ENCODE data around the gene GPR153. TPM values are rescaled to one million over a fixed set of nuclear protein-coding genes. Genes with fewer than 3 reads are reported as not detected.
A peak's percentile ranks its signal among the peaks of the same experiment; 100 is the strongest.

Gene GPR153
- total and polyA plus RNA-seq, 9 donors: 9.8 to 22.1 (median 17.0) TPM

DNA sequence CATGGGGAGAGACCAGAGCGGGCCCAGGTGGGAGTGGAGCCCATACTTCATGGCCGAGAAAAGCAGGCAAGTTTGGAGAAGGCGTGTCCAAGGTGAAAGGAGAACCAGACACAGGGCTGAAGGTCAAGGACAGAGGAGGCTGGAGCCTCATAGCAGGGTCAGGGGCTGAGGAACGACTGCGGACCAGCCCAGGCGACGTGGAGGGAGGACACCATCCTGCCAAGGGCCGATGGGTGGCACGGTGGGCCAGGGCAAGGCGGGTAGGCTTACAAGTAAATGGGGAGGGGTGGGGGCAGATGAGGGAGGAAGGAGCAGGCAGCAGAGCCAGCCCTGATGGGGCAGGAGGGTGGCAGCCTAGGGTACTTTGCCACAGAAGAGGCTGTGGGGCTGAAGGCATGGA, 18.2 kb upstream of the GPR153 start:
- WGBS (ENCODE audit: insufficient coverage): 86% methylated on average over 10 of the region's 10 CpGs
- H3K4me3 ChIP-seq (ENCODE audit: low read length): no peak overlapping the region
- no peaks in the 10 kb centered on the region for H3K9me3 ChIP-seq (replicated peaks; ENCODE audit: control insufficient read depth, low read depth, low read length)
- no peak for DNase-seq
- no peaks in the 10 kb centered on the region for H3K27me3 ChIP-seq (ENCODE audit: control insufficient read depth, insufficient read depth, low read length)
- no peak overlapping the region for H3K27ac ChIP-seq (ENCODE audit: low read length)
- H3K36me3 ChIP-seq (ENCODE audit: control insufficient read depth, insufficient read depth, low read length): no peaks in the 10 kb centered on the region
- peaks cover 59% of the 10 kb centered on the region for H3K4me1 ChIP-seq (ENCODE audit: control insufficient read depth, insufficient read depth, low read length)

DNA sequence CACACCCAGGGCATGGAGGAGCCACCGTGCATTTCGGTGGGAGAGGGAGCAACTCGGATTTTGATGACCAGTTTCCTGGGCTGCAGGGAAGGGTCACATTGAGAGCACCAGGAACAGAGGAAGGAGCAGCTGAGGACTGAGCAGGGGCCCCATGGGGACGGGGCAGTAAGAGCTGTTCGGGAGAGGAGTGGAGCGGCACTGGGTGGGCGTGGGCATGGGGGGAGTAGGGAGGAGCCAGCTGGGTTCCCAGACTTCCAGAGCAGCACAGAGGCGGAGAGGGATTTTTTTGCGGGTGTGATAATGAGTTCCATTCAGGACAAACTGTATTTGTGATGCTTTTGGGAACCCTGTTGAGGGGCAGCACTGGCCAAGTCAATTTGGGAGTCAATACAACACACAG, 17.4 kb upstream of the GPR153 start:
- no peak overlapping the region for H3K4me3 ChIP-seq (ENCODE audit: low read length)
- peaks cover 65% of the 10 kb centered on the region for H3K4me1 ChIP-seq (ENCODE audit: control insufficient read depth, insufficient read depth, low read length)
- H3K27me3 ChIP-seq (ENCODE audit: control insufficient read depth, insufficient read depth, low read length): no peaks in the 10 kb centered on the region
- H3K27ac ChIP-seq (ENCODE audit: low read length): no peak overlapping the region
- no peaks in the 10 kb centered on the region for H3K9me3 ChIP-seq (replicated peaks; ENCODE audit: control insufficient read depth, low read depth, low read length)
- no peaks in the 10 kb centered on the region for H3K36me3 ChIP-seq (ENCODE audit: control insufficient read depth, insufficient read depth, low read length)
- no peak for DNase-seq
- 46% methylated on average over 8 of the region's 9 CpGs for WGBS (ENCODE audit: insufficient coverage)

DNA sequence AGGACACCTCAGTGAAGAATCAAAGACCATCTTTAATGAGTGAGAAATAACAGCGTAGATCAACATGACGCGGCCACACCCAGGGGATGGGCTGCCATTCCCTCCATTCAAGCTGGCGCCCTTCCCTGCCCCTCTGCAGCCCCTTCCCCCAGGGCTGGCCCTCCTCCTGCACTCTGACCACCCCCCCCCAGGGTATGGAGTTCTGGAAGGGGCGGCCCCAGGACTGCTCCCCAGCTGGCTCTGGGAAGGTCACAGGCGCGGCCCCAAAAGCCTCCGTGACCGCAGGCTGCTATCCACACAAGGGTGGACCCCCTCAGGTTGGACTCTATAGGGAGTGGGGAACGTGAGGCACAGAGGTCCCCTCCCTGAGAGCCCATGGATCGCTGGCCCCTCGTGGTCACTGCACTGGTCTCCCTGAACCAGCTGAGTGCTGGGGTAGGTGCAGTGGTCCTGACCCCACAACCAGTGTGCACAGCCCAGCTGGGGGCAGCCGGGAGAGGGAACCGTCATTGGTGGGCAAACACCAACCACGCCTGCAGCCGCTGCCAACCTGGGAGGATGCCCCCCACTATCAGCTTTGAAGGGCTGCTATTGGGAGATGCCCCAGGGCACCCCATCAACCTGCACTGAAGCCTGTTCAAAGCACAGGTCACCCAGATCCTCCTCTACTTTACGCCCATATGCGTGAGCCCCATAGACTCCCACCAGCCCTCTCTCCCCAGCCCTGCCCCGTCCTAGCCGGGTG, 16.1 kb upstream of the GPR153 start:
- Histone ChIP-seq H3K9me3 (replicated peaks; ENCODE audit: control insufficient read depth, low read depth, low read length) (no peaks in the 10 kb centered on the region), H3K27me3 (ENCODE audit: control insufficient read depth, insufficient read depth, low read length) (no peaks in the 10 kb centered on the region), H3K4me1 (ENCODE audit: control insufficient read depth, insufficient read depth, low read length) (peaks cover 73% of the 10 kb centered on the region), H3K36me3 (ENCODE audit: control insufficient read depth, insufficient read depth, low read length) (no peaks in the 10 kb centered on the region), H3K4me3 (ENCODE audit: low read length) (no peak overlapping the region), H3K27ac (ENCODE audit: low read length) (peak overlapping the region; percentile 86)
- no peak for DNase-seq
- 82% methylated on average over 13 of the region's 20 CpGs for WGBS (ENCODE audit: insufficient coverage)

DNA sequence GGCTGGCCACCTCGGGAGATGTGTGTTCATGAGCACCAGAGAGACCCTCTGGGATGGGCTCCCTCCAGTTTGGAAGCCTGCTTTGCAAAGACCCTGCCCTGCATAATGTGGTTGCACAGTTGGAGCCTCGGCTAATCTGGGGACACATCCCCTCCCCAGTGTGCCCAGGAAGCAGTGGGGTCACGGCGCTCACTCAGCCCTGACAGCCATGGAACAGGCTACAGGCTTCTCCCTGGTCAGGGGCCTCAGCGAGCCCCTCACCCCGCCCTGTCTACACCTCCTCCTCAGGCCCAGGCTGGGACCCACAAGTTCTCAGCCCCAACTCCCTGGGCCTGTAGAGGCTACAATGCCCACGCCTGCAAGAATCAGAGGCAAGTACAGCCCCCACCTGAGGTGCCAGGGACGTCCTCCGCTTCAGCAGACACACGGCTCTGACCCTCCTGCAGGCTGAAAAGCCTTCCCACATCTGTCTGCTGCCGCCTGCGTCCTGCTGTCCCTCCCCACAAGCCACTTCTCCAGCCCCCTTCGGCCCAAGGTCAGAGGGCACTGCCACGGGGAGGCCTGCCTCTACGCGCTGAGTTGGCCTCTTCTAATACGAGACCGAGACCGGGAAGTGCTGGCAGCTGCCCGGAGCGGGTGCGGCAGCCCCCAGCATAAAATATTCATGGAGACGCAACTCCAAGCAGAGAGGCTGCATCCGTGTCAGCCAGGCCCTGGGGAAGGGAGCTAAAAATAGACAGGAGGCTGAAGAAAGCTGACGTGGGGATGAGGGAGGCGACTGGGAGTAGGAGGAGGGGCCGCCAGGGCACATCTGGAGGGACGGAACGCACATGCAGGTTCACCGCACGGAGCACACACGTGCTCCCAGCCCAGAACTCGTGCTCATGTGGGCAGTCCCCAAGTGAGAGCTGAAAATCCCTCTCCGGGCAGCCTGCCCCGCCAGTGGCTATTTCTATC, 15.2 kb upstream of the GPR153 start:
- no peak overlapping the region for H3K4me3 ChIP-seq (ENCODE audit: low read length)
- no peaks in the 10 kb centered on the region for H3K27me3 ChIP-seq (ENCODE audit: control insufficient read depth, insufficient read depth, low read length)
- 31% methylated on average over 27 of the region's 35 CpGs for WGBS (ENCODE audit: insufficient coverage)
- H3K9me3 ChIP-seq (replicated peaks; ENCODE audit: control insufficient read depth, low read depth, low read length): no peaks in the 10 kb centered on the region
- no peaks in the 10 kb centered on the region for H3K36me3 ChIP-seq (ENCODE audit: control insufficient read depth, insufficient read depth, low read length)
- peak; percentile 95 for DNase-seq
- H3K27ac ChIP-seq (ENCODE audit: low read length): peak overlapping the region; percentile 86
- peaks cover 73% of the 10 kb centered on the region for H3K4me1 ChIP-seq (ENCODE audit: control insufficient read depth, insufficient read depth, low read length)

DNA sequence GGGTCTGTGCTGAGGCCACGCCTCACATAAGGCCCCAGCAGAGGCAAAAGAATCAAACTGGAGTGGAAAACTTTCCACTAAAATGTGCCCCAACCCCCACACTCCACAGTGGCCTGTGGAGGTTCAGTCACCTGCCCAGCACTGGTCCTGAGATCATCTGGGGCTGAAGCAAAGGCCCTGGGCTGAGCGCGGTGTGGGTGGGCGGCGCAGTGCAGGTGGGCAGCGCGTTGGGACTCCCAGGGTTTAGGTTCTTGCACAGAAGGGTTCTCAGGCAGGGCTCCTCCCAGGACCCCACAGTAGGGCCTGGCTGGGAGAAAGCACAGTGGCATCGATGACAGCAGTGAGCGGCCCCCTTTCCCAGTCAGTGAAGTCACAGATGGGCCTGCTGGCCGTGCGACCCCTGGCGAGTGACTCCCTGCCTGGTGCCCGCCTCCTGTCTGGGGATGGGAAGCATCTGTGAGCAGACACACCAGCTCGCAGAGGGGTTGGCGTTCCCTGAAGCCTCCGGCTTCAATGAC, 13.8 kb upstream of the GPR153 start:
- Histone ChIP-seq H3K4me1 (ENCODE audit: control insufficient read depth, insufficient read depth, low read length) (peaks cover 86% of the 10 kb centered on the region), H3K9me3 (replicated peaks; ENCODE audit: control insufficient read depth, low read depth, low read length) (no peaks in the 10 kb centered on the region)
- 92% methylated on average over 15 of the region's 16 CpGs for WGBS (ENCODE audit: insufficient coverage)

DNA sequence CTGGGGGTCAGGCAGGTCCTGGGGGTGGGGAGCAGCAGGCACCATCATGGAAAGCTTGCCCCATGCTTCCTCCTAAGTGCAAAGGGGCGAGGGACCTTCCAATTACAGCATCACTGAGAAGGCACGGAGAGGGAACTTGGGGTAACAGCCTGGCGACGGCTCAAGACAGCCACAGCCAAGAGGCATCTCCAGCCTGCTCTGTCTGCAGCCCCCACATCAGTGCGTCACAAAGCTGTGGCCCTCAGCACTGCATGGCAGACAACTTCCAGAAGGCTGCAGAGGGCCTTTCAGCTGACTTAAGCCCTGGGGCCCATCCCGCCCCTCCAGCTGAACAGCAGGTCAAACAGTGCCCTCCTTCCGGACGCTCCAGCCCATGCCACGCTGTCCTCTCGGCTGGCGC, 13.2 kb upstream of the GPR153 start:
- Histone ChIP-seq H3K4me1 (ENCODE audit: control insufficient read depth, insufficient read depth, low read length) (peaks cover 92% of the 10 kb centered on the region), H3K9me3 (replicated peaks; ENCODE audit: control insufficient read depth, low read depth, low read length) (no peaks in the 10 kb centered on the region), H3K27me3 (ENCODE audit: control insufficient read depth, insufficient read depth, low read length) (no peaks in the 10 kb centered on the region), H3K27ac (ENCODE audit: low read length) (no peak overlapping the region), H3K36me3 (ENCODE audit: control insufficient read depth, insufficient read depth, low read length) (no peaks in the 10 kb centered on the region), H3K4me3 (ENCODE audit: low read length) (no peak overlapping the region)
- DNase-seq: no peak
- WGBS (ENCODE audit: insufficient coverage): 96% methylated on average over 11 of the region's 11 CpGs

More for the DNA sequence above, 13.8 kb upstream of the GPR153 start:
- Histone ChIP-seq H3K4me3 (ENCODE audit: low read length) (no peak overlapping the region), H3K36me3 (ENCODE audit: control insufficient read depth, insufficient read depth, low read length) (no peaks in the 10 kb centered on the region), H3K27me3 (ENCODE audit: control insufficient read depth, insufficient read depth, low read length) (no peaks in the 10 kb centered on the region), H3K27ac (ENCODE audit: low read length) (no peak overlapping the region)
- DNase-seq: no peak

DNA sequence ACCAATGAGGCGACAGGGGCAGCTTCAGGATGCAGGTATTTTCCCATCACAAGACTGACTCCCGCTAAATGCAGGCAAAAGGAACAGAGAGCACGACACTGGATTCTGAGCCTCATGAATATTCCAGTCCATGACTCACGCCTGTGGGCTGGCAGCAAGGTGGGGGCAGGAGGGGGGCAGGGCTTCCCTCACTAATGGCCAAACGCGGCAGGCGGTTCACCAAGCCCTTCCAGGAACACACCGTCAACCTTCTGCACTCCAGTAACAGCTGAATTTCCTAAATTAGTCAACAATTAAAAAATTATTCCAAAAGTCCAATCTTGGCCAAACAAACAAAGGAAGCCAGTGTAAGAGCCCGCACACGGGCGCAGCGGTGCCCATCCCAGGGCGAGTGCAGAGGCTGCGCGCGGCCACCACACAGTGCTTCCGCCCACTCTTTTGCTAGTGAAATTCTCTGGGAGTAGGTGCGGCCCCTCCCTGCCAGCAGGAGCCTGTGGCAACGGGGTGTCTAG, 12.5 kb upstream of the GPR153 start:
- 98% methylated on average over 9 of the region's 19 CpGs for WGBS (ENCODE audit: insufficient coverage)
- no peaks in the 10 kb centered on the region for H3K36me3 ChIP-seq (ENCODE audit: control insufficient read depth, insufficient read depth, low read length)
- no peak overlapping the region for H3K27ac ChIP-seq (ENCODE audit: low read length)
- no peaks in the 10 kb centered on the region for H3K27me3 ChIP-seq (ENCODE audit: control insufficient read depth, insufficient read depth, low read length)
- H3K9me3 ChIP-seq (replicated peaks; ENCODE audit: control insufficient read depth, low read depth, low read length): no peaks in the 10 kb centered on the region
- H3K4me1 ChIP-seq (ENCODE audit: control insufficient read depth, insufficient read depth, low read length): peaks cover 91% of the 10 kb centered on the region
- H3K4me3 ChIP-seq (ENCODE audit: low read length): no peak overlapping the region
- no peak for DNase-seq

DNA sequence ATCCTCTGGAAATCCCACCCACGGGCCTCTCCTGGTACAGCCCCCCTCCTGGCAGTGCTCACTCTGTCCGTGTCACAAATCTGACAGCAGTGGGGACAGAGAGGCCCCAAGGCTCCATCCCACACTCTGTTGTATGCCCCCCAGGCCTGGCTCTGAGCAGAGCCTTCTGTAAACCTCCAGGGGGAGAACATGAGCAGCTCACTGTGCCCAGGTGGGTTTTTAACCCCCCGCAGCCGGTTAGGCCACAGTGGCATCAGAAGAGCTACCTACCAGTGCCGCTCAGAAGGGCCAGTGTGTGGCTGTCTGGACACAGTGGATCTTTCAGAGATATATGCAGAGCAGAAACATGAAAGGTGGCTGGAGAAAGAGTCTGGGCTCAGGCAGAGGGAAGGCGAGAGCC, 12.0 kb upstream of the GPR153 start:
- Histone ChIP-seq H3K4me1 (ENCODE audit: control insufficient read depth, insufficient read depth, low read length) (peaks cover 85% of the 10 kb centered on the region), H3K36me3 (ENCODE audit: control insufficient read depth, insufficient read depth, low read length) (no peaks in the 10 kb centered on the region), H3K4me3 (ENCODE audit: low read length) (no peak overlapping the region), H3K27ac (ENCODE audit: low read length) (no peak overlapping the region), H3K9me3 (replicated peaks; ENCODE audit: control insufficient read depth, low read depth, low read length) (no peaks in the 10 kb centered on the region), H3K27me3 (ENCODE audit: control insufficient read depth, insufficient read depth, low read length) (no peaks in the 10 kb centered on the region)
- 76% methylated on average over 6 of the region's 6 CpGs for WGBS (ENCODE audit: insufficient coverage)
- no peak for DNase-seq

DNA sequence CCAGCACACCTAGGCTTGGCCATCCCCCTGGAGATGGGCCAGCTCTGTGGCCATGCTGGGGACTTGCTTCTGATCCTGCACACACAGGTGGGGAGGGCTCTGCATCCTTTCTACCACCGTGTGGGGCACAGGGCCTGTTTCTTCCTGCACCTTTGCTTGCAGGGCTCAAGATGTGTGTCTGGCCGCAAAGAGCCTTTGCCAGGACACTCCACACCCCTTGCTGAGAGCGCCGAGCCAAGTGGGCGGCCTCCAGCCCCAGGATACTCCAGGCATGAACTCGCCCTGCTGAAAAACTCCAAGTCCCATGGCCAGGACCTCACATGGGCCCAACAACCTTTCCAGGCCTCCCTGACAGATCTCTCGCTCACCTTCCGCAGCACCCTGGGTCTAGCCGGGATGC, 11.6 kb upstream of the GPR153 start:
- WGBS (ENCODE audit: insufficient coverage): 56% methylated on average over 9 of the region's 9 CpGs
- peak; percentile 47 for DNase-seq

DNA sequence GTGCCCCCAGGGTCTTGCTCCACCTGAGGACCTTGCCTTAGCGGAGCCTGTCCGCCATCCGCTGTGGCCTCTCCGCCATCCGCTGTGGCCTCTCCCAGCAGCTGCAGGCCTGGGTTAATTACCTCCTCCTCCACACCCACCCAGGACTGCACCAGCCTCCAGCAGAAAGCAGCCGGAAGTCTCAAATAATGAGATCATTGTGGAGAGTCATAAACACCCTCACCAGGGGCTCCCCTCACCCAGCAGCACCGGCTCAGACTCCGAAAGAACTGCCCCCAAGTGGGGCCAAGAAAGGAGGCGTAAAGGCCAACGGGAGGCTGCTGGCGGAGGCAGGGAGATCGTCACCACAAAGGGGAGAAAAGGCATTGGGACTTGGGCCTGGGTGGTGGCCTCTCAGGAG, 10.7 kb upstream of the GPR153 start:
- 17% methylated on average over 6 of the region's 12 CpGs for WGBS (ENCODE audit: insufficient coverage)
- H3K36me3 ChIP-seq (ENCODE audit: control insufficient read depth, insufficient read depth, low read length): no peaks in the 10 kb centered on the region
- no peak overlapping the region for H3K4me3 ChIP-seq (ENCODE audit: low read length)
- H3K9me3 ChIP-seq (replicated peaks; ENCODE audit: control insufficient read depth, low read depth, low read length): no peaks in the 10 kb centered on the region
- peak overlapping the region; percentile 33 for H3K27ac ChIP-seq (ENCODE audit: low read length)
- peak; percentile 61 for DNase-seq
- peaks cover 81% of the 10 kb centered on the region for H3K4me1 ChIP-seq (ENCODE audit: control insufficient read depth, insufficient read depth, low read length)
- H3K27me3 ChIP-seq (ENCODE audit: control insufficient read depth, insufficient read depth, low read length): no peaks in the 10 kb centered on the region

More for the DNA sequence above, 11.6 kb upstream of the GPR153 start:
- no peaks in the 10 kb centered on the region for H3K9me3 ChIP-seq (replicated peaks; ENCODE audit: control insufficient read depth, low read depth, low read length)
- peaks cover 81% of the 10 kb centered on the region for H3K4me1 ChIP-seq (ENCODE audit: control insufficient read depth, insufficient read depth, low read length)
- no peaks in the 10 kb centered on the region for H3K27me3 ChIP-seq (ENCODE audit: control insufficient read depth, insufficient read depth, low read length)
- H3K4me3 ChIP-seq (ENCODE audit: low read length): no peak overlapping the region
- no peaks in the 10 kb centered on the region for H3K36me3 ChIP-seq (ENCODE audit: control insufficient read depth, insufficient read depth, low read length)
- no peak overlapping the region for H3K27ac ChIP-seq (ENCODE audit: low read length)
